ENCODE results near the gene GNAO1.

Gene GNAO1

DNA sequence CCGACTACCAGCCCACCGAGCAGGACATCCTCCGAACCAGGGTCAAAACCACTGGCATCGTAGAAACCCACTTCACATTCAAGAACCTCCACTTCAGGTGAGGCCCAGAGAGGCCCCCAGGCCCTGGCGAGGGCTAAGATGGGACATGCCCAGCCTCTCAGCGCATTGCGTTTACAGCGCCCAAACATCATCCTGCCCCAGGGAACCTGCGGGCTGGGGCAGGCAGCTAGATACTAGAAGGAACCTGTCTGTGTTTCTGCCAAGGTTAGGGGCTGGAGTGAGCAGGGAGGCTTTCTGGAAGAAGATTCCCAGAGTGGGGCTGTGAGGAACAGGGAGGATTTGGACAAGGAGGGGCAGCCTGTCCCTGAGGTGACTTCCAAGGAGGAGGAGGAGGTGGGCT lies 143.5 kb downstream of the GNAO1 start:
- DNase-seq (ENCODE audit: low read depth): no peak
- TF ChIP-seq, protein P1, sequence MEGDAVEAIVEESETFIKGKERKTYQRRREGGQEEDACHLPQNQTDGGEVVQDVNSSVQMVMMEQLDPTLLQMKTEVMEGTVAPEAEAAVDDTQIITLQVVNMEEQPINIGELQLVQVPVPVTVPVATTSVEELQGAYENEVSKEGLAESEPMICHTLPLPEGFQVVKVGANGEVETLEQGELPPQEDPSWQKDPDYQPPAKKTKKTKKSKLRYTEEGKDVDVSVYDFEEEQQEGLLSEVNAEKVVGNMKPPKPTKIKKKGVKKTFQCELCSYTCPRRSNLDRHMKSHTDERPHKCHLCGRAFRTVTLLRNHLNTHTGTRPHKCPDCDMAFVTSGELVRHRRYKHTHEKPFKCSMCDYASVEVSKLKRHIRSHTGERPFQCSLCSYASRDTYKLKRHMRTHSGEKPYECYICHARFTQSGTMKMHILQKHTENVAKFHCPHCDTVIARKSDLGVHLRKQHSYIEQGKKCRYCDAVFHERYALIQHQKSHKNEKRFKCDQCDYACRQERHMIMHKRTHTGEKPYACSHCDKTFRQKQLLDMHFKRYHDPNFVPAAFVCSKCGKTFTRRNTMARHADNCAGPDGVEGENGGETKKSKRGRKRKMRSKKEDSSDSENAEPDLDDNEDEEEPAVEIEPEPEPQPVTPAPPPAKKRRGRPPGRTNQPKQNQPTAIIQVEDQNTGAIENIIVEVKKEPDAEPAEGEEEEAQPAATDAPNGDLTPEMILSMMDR (conservative IDR thresholded peaks at IDR 0.05; ENCODE audit: control insufficient read depth, insufficient read depth, low read depth, low read length): no peak
- no peak overlapping the region for H3K4me3 ChIP-seq (ENCODE audit: control insufficient read depth, low read depth, low read length)

- H3K4me3 ChIP-seq (ENCODE audit: control insufficient read depth, low read depth, low read length): no peak overlapping the region
- TF ChIP-seq, protein P1 (conservative IDR thresholded peaks at IDR 0.05; ENCODE audit: control insufficient read depth, insufficient read depth, low read depth, low read length): no peak
- DNase-seq (ENCODE audit: low read depth): no peak
Observed at GRCh38 chr16:56336071-56336688, 144.9 kb downstream of the GNAO1 start.

- H3K4me3 ChIP-seq (ENCODE audit: control insufficient read depth, low read depth, low read length): no peak overlapping the region
- TF ChIP-seq, protein P1 (conservative IDR thresholded peaks at IDR 0.05; ENCODE audit: control insufficient read depth, insufficient read depth, low read depth, low read length): no peak
- no peak for DNase-seq (ENCODE audit: low read depth)
Observed at GRCh38 chr16:56336711-56337110, 145.4 kb downstream of the GNAO1 start.

DNA sequence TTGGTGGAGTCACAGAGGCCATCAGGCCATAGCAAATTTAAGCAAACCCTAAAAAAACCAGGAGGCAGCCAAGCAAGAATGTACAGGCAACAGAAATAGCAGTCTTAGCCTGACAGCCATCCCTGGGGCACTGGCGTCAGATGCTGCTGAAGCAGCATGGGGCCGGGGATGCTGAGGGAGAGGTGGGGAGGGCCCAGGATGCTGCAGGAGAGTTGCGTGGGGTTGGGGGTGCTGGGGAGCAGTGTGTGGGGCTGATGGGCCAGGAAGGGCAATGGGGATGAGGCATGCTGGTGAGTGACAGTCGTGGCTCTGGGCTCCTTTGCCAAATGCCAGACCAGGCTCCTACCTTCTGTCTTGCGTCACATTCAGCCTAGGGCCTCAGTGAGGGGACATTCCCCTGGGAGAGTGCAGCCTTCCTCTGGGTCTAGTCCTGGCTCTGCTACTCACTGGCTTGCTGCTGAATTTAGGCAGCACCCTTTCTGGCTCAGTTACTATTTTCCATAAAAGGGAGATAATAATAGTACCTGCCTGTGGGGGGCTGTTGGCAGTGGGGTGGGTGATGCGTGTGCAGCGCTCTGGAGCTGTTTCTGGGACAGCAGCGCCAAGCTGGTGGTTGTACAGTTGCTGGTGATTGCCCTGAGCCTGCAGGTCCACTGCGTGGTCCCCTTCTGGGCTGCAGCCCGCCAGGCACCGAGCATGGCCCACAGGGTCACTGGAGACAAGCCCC lies 146.0 kb downstream of the GNAO1 start:
- DNase-seq (ENCODE audit: low read depth): no peak
- TF ChIP-seq, protein P1 (conservative IDR thresholded peaks at IDR 0.05; ENCODE audit: control insufficient read depth, insufficient read depth, low read depth, low read length): no peak
- no peak overlapping the region for H3K4me3 ChIP-seq (ENCODE audit: control insufficient read depth, low read depth, low read length)

DNA sequence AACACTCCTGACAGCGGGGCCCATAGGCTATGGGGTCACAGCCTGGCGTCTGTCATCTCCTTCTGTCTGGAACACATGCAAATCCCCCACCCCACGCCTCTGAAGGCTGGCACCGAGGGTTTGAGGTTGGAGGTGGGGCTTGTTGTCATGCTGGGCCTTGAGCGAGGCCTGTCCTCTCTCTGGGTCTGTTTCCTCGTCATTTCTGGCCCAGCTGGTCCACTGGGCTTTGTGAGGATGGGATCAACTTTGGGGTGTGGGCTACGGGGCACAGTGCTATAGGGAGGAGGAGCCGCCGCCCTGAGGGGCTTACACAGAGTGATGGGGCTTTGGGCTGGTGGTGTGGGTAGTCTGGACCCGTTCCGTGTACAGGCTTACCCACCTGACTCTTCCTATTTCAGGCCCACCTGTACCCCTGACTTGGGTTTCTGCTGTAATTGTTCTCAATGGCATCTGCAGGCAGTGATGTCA lies 146.6 kb downstream of the GNAO1 start:
- DNase-seq (ENCODE audit: low read depth): no peak
- TF ChIP-seq, protein P1 (conservative IDR thresholded peaks at IDR 0.05; ENCODE audit: control insufficient read depth, insufficient read depth, low read depth, low read length): no peak
- H3K4me3 ChIP-seq (ENCODE audit: control insufficient read depth, low read depth, low read length): no peak overlapping the region

DNA sequence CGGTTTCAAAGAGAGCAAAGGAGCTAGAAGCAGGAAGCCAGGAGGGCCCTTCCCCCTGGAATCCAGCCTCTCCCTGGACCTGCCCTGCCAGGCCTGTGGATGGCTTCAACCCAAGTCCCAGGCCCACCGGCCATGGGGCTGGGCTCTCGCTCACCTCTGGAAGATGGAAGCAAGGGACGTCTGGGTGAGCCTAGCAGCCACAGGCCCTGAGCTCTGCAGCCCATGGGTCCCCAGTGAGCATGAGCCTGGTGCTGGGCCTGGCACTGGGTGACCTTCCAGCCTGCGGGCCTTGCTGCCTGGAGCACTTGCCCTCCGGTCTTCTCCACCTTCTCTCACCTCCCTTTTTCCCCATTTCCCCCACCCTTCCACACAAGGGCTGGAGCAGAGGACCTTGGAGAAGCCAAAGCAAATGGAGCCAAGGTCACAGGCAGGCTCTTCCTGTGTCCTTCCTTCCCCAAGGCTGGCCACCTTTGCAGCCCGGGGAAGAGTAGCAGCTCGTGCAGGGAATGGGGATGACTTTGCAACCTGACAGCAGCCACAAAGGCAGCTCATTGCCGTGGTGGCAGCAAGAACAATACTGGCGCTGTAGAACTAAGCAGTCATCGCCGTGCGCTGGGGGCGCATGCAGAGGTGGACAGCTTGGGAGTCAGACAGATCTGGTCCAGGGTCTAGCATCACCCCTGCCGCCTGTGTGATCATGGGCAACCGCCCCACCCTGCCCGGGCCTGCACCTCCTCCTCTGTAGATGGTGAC lies 147.5 kb downstream of the GNAO1 start:
- TF ChIP-seq, protein P1 (conservative IDR thresholded peaks at IDR 0.05; ENCODE audit: control insufficient read depth, insufficient read depth, low read depth, low read length): no peak
- DNase-seq (ENCODE audit: low read depth): no peak
- no peak overlapping the region for H3K4me3 ChIP-seq (ENCODE audit: control insufficient read depth, low read depth, low read length)

Data from fibroblast of mammary gland (primary cell).